GM12875 (cell line): ENCODE measurements around the gene REV3L.
"Not testable (repeated sequence)": the region's sequence is repeated elsewhere in the genome, so short reads cannot be mapped to it uniquely, and the experiment has no call there.

Experiments
- H3K4me3 ChIP-seq: one replicate; pipeline ENCODE4 v1.5.1; 2011; ENCODE audit warnings: low read depth, low read length, control low read depth
- CTCF ChIP-seq: IDR thresholded peaks from 2 replicates; pipeline ENCODE4 v1.5.1; 2011; ENCODE audit warnings: low read depth, mild to moderate bottlenecking, control low read depth, inconsistent platforms, low read length, moderate library complexity, borderline replicate concordance; ENCODE audit not compliant: insufficient read depth

Gene REV3L

DNA sequence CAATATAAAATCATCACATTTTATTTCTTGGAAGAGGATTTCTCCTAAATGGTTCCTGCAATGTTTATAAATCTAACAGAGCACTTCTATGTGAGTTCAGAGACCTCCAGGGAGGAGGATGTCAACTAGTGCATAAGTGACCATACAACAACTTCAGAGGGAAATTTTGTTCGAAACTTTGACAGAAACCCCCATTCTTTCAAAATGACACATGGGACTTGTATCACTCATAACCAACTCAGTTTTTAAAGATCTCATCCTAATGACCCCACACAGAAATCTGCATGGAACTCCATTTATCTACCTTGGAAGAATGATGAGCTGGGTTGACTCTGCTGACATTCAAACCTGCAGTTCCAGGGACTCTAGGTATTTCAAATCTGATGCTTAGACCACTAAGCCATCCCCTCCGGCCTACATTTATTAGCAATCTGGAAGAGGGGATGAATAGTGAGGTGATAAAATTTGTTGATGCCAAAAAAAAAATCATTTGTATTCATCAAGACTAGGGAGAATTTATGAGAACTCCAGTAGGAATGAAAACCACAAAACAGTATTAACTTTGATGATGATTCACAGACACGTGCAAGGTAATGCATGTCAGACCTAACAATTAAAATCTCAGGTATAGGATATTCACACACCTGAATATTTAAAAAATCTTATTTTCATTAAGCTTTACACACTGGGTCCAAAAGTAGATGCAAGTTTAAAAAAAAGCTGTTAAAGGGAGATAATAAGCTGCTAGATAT is 153.0 kb downstream of the REV3L start:
- no peak for TF ChIP-seq CTCF
- H3K4me3 ChIP-seq: no peak overlapping the region

- H3K4me3 ChIP-seq: no peak overlapping the region
- TF ChIP-seq CTCF: no peak
These were observed 156.5 kb downstream of the REV3L start for GRCh38 chr6:111326563-111326962.

DNA sequence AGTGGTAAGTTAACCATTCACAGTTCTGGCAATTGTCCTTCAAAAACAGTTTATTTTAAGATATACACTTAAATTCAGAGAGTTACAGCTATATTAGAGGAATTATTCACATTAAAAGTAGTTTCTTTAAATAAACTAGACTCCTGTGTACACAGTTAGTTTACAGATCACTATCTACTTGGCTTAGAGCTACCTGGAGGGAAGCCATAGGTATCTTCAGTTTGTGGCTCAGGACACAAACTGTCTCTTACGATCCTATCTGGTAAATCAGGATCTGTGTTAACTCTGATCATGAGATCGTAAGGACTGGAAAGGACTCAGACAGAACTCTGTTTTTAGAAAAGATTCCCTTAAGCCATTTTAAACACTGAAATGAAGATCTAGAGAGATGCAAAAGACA is 160.9 kb downstream of the REV3L start:
- no peak for TF ChIP-seq CTCF
- H3K4me3 ChIP-seq: no peak overlapping the region

DNA sequence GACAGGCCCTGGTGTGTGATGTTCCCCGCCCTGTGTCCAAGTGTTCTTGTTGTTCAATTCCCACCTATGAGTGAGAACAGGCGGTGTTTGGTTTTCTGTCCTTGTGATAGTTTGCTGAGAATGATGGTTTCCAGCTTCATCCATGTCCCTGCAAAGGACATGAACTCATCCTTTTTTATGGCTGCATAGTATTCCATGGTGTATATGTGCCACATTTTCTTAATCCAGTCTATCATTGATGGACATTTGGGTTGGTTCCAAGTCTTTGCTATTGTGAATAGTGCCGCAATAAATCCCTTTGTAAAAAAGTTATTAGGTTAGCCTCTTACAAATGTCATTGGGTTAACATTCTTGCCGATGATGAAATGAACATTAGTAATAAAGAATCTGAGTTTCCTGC is 175.1 kb downstream of the REV3L start:
- not testable (repeated sequence) for H3K4me3 ChIP-seq

DNA sequence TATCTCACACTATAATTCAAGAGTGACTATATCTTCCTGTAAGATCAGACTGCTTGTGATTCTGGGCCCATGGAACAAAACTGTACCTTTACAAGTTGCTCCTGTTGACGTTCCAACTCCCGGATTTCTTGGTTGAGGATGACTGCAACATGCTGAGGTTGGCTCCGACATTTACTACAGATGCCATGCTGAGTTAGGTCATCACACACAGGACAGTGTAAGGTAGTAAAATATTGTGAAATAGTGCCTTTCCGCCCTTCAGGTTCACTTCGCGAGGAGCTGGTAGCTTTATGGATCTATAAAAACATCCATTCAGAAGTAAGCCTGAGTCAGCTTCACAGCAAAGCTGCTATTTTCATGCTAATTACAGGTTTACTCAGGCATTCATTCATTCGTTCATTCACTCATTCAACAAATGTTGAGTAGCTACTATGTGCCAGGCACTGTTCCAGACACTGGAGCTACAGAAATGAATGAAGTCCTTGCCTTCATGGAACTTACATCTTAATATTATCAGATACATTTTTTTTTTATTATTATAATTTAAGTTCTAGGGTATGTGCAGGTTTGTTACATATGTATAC is 175.7 kb downstream of the REV3L start:
- H3K4me3 ChIP-seq: no peak overlapping the region
- TF ChIP-seq CTCF: no peak

DNA sequence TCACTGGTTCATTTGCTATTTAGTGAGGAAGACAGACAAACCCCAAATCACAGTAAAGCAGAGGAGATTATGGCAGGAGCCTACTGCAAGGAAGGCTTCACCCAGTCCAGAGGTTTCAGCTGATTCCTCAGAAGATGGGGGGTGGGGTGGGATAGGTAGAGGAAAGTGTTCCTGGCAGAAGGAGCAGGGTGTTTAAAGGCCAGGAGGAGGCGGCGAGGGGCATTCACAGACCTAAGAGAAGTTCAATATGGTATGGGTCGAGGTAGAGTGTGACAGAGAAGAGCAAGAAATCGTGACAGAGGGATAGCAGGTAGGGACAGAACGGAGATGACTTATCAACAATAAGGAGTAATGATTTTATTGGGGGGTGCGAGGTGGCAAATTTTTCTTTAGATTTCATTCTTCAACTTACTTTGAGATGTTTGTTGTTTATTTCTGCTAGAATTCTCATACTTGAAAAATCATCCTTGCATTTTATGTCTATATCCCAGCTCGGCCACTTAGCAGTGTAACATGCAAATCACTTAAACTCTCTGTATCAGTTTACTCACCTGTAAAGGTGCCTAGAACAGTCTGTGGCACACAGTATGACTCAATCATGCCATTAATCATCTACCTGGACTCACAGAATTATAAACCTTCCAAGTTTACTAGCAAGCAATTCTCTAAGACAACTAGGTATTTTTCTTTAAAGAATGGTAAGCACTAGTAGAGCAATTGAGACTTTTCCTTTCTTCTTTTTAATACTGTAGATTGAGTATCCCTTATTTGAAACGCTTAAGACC is 176.7 kb downstream of the REV3L start:
- no peak for TF ChIP-seq CTCF
- no peak overlapping the region for H3K4me3 ChIP-seq

GRCh38 chr6:111301946-111302345 is 181.1 kb downstream of the REV3L start:
- TF ChIP-seq CTCF: no peak
- H3K4me3 ChIP-seq: no peak overlapping the region

DNA sequence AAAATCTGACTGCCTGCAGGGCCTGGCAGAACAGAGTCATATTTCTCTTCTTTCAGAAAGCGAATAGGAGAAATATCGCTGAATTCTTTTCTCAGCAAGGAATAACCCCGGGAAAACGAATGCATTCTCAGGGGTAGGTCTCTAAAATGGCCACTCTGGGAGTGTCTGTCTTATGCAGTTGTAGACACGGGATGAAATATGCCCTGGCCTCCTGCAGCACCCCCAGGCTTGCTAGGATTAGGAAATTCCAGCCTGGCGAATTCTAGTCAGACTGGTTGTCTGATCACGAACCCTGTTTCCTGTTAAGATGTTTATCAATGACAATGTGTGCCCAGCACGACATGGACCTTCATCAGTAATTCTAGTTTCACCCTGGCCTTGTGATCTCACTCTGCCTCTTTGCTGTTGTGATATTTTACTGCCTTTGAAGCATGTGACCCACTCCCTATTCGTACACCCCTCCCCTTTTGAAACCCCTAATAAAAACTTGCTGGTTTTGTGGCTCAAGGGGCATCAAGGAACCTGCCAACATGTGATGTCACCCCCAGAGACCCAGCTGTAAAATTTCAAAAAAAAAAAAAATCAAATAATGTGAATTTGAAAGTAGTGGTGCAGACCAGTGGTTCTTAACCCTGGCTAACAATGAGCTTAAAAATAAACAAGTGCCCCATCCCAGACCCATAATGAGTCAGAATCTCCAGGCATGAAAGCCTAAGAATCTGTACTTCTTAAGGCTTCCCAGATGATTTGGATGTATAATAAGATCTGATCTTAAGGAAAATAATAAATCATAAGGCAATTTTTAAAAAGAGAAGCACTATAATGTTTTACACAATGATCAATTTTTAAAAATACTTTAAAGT is 181.8 kb downstream of the REV3L start:
- H3K4me3 ChIP-seq: not testable (repeated sequence)
